ENCODE results near the gene ENTREP1.
"Not testable (repeated sequence)": the region's sequence is repeated elsewhere in the genome, so short reads cannot be mapped to it uniquely, and the experiment has no call there.

ENTREP1 gene

GRCh38 chr9:69324549-69325401, at the start of gene ENTREP1:
TSS of gene ENTREP1 (plus strand) at chr9:69325215. CDS start at chr9:69325310, 95 bp downstream.
- no peak for DNase-seq (ENCODE audit: low spot score)

GRCh38 chr9:69276775-69277174, 48.2 kb upstream of the ENTREP1 start:
- DNase-seq (ENCODE audit: low spot score), result no peak

GRCh38 chr9:69279084-69279731, 45.8 kb upstream of the ENTREP1 start:
- no peak for DNase-seq (ENCODE audit: low spot score)

GRCh38 chr9:69279733-69280132, 45.3 kb upstream of the ENTREP1 start:
- DNase-seq (ENCODE audit: low spot score), result no peak

- no peak for DNase-seq (ENCODE audit: low spot score)
These were observed 42.0 kb upstream of the ENTREP1 start for GRCh38 chr9:69283003-69283402.

GRCh38 chr9:69292078-69292477, 32.9 kb upstream of the ENTREP1 start:
- peak; percentile 16 for DNase-seq (ENCODE audit: low spot score)

GRCh38 chr9:69293156-69293555, 31.9 kb upstream of the ENTREP1 start:
- no peak for DNase-seq (ENCODE audit: low spot score)

- no peak for DNase-seq (ENCODE audit: low spot score)
These were observed 29.0 kb upstream of the ENTREP1 start for GRCh38 chr9:69295872-69296552.

GRCh38 chr9:69297300-69297980, 27.6 kb upstream of the ENTREP1 start:
- DNase-seq (ENCODE audit: low spot score), result no peak

- DNase-seq (ENCODE audit: low spot score), result no peak
These were observed 25.7 kb upstream of the ENTREP1 start for GRCh38 chr9:69299315-69299714.

- no peak for DNase-seq (ENCODE audit: low spot score)
These were observed 25.2 kb upstream of the ENTREP1 start for GRCh38 chr9:69299826-69300225.

- no peak for DNase-seq (ENCODE audit: low spot score)
These were observed 21.7 kb upstream of the ENTREP1 start for GRCh38 chr9:69303331-69303730.

GRCh38 chr9:69306895-69307445, 18.0 kb upstream of the ENTREP1 start:
- DNase-seq (ENCODE audit: low spot score), result not testable (repeated sequence)

GRCh38 chr9:69307446-69308205, 17.4 kb upstream of the ENTREP1 start:
- DNase-seq (ENCODE audit: low spot score), result no peak

- DNase-seq (ENCODE audit: low spot score), result no peak
These were observed 16.6 kb upstream of the ENTREP1 start for GRCh38 chr9:69308206-69308931.

GRCh38 chr9:69313175-69313574, 11.8 kb upstream of the ENTREP1 start:
- no peak for DNase-seq (ENCODE audit: low spot score)

- no peak for DNase-seq (ENCODE audit: low spot score)
These were observed 10.5 kb upstream of the ENTREP1 start for GRCh38 chr9:69314547-69314946.

GRCh38 chr9:69317081-69317480, 7.9 kb upstream of the ENTREP1 start:
- DNase-seq (ENCODE audit: low spot score), result no peak

GRCh38 chr9:69317894-69318293, 7.1 kb upstream of the ENTREP1 start:
- DNase-seq (ENCODE audit: low spot score), result no peak

GRCh38 chr9:69319324-69320025, 5.5 kb upstream of the ENTREP1 start:
- no peak for DNase-seq (ENCODE audit: low spot score)

Measured in NAMALWA (cell line).